ENCODE data around the gene LARP1. TPM values are rescaled to one million over a fixed set of nuclear protein-coding genes. Genes with fewer than 3 reads are reported as not detected.

The LARP1 gene
- total and polyA plus RNA-seq, 9 of the 15 experiments (the other 6 are each of a cell fraction or from before 2014, with no cell fraction given), result 22.6 to 300 (median 92.0) TPM

- TF ChIP-seq STAT6 (CRISPR knock-in tag; IDR thresholded peaks at IDR 0.05) (no peak), ELF2 (CRISPR knock-in tag; IDR thresholded peaks at IDR 0.05) (no peak), ZNF217 (CRISPR knock-in tag; IDR thresholded peaks at IDR 0.05) (no peak), CBFA2T3 (IDR thresholded peaks at IDR 0.05) (no peak), CHD1 (IDR thresholded peaks at IDR 0.05; ENCODE audit: low read length) (no peak), TFAM (CRISPR knock-in tag; conservative IDR thresholded peaks at IDR 0.05) (no peak), ZNF740 (CRISPR knock-in tag; IDR thresholded peaks at IDR 0.05) (no peak), ZNF740 (tag; IDR thresholded peaks at IDR 0.05) (peak in 1 of 2 experiments; percentile 99; a peak in 2 of 4 replicates), HNRNPLL (IDR thresholded peaks at IDR 0.05; ENCODE audit: low read depth, low read length, poor library complexity, severe bottlenecking) (peak; percentile 16), ZNF311 (CRISPR knock-in tag; IDR thresholded peaks at IDR 0.05) (no peak), ZNF57 (CRISPR knock-in tag; IDR thresholded peaks at IDR 0.05) (no peak), BRD4 (IDR thresholded peaks at IDR 0.05) (no peak), NR1H2 (CRISPR knock-in tag; IDR thresholded peaks at IDR 0.05) (no peak), GABPB2 (CRISPR knock-in tag; conservative IDR thresholded peaks at IDR 0.05) (no peak), STAT5B (CRISPR knock-in tag; IDR thresholded peaks at IDR 0.05) (no peak), IRF2 (CRISPR knock-in tag; IDR thresholded peaks at IDR 0.05) (no peak), ZFX (CRISPR knock-in tag; IDR thresholded peaks at IDR 0.05) (peak; percentile 57), FOXO4 (CRISPR knock-in tag; IDR thresholded peaks at IDR 0.05) (no peak), THRAP3 (IDR thresholded peaks at IDR 0.05; ENCODE audit: borderline replicate concordance) (no peak), ILF3 (IDR thresholded peaks at IDR 0.05; ENCODE audit: borderline replicate concordance) (no peak), E4F1 (CRISPR knock-in tag; IDR thresholded peaks at IDR 0.05; ENCODE audit: borderline replicate concordance) (no peak)
Measured at GRCh38 chr5:154857530-154858296, 102.5 kb downstream of the LARP1 start (continued).
